PFSK-1 (cell line): ENCODE measurements around the gene CPAMD8.

ENCODE experiments used
- FOXP2 ChIP-seq: optimal IDR thresholded peaks from 2 replicates; pipeline ENCODE3; 2011; ENCODE audit warnings: borderline replicate concordance, control low read depth, inconsistent platforms; ENCODE audit not compliant: insufficient read depth; ENCODE audit errors: extremely low read length, extremely low read depth
- POLR2AphosphoS5 ChIP-seq: IDR thresholded peaks from 2 replicates; pipeline ENCODE4 v1.6.1; 2012; ENCODE audit warnings: low read depth, mild to moderate bottlenecking, control low read depth, low read length, moderate library complexity
- SIN3A ChIP-seq: IDR thresholded peaks from 2 replicates; pipeline ENCODE4 v1.6.1; 2012; ENCODE audit warnings: mild to moderate bottlenecking, low read length, moderate library complexity, borderline replicate concordance; ENCODE audit not compliant: insufficient read depth
- TAF1 ChIP-seq: IDR thresholded peaks from 2 replicates; pipeline ENCODE4 v1.6.1; 2012; ENCODE audit warnings: low read length, control low read depth, borderline replicate concordance; ENCODE audit not compliant: insufficient read depth
- TF ChIP-seq, protein P1 (sequence below), 2 experiments: IDR thresholded peaks; 2 replicates each; pipeline versions ENCODE4 v1.6.1 to v1.8.0; 2011 to 2012; ENCODE audit warnings: low read depth in 2 of 2, low read length in 2 of 2, control low read depth in 1 of 2, inconsistent platforms in 1 of 2, mild to moderate bottlenecking in 1 of 2, moderate library complexity in 1 of 2; ENCODE audit not compliant: insufficient read depth in 1 of 2

The CPAMD8 gene

DNA sequence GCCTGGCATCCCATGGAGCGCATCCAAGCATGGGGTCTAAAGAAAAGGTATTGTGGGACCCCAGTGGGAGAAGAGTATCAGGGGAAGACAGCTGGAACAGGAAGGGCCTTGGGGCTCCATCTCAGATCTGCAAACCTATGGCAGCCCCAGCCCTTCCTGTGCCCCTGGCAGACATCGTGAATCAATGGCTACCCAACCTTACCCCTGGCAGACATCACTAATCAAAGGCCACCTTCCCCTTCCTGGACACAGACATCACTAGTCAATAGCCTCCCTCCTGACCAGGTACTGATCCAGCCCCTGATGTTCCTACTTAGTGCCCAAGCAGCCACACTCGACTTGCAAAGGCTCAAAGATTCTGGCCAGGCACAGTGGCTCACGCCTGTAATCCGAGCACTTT is 122.0 kb downstream of the CPAMD8 start:
- TF ChIP-seq, protein P1, sequence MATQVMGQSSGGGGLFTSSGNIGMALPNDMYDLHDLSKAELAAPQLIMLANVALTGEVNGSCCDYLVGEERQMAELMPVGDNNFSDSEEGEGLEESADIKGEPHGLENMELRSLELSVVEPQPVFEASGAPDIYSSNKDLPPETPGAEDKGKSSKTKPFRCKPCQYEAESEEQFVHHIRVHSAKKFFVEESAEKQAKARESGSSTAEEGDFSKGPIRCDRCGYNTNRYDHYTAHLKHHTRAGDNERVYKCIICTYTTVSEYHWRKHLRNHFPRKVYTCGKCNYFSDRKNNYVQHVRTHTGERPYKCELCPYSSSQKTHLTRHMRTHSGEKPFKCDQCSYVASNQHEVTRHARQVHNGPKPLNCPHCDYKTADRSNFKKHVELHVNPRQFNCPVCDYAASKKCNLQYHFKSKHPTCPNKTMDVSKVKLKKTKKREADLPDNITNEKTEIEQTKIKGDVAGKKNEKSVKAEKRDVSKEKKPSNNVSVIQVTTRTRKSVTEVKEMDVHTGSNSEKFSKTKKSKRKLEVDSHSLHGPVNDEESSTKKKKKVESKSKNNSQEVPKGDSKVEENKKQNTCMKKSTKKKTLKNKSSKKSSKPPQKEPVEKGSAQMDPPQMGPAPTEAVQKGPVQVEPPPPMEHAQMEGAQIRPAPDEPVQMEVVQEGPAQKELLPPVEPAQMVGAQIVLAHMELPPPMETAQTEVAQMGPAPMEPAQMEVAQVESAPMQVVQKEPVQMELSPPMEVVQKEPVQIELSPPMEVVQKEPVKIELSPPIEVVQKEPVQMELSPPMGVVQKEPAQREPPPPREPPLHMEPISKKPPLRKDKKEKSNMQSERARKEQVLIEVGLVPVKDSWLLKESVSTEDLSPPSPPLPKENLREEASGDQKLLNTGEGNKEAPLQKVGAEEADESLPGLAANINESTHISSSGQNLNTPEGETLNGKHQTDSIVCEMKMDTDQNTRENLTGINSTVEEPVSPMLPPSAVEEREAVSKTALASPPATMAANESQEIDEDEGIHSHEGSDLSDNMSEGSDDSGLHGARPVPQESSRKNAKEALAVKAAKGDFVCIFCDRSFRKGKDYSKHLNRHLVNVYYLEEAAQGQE (IDR thresholded peaks at IDR 0.05; ENCODE audit: insufficient read depth in 1 of 2, low read depth in 2 of 2, low read length in 2 of 2) = no peak
- TF ChIP-seq FOXP2 (no peak), POLR2AphosphoS5 (no peak), TAF1 (no peak), SIN3A (no peak)

DNA sequence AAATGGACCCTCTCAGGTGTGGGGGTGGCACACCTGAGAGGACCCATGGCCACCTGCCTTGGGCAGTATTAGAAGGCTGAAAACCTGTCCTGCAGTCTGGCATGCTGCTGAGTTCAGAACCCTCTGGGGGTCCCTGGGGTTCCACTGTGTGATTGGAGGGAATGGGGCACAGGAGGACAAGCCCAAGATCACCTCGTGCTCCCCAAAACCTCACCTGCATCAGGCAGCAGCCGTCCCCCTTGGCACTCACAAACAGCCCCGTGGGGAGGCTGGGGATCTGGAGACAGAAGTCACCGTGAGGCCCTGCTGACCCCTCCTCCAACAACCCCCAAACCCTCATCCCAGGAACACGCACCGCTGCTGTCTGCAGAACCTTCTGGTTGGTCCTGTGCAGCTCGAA is 123.3 kb downstream of the CPAMD8 start:
- TF ChIP-seq, protein P1 (IDR thresholded peaks at IDR 0.05; ENCODE audit: insufficient read depth in 1 of 2, low read depth in 2 of 2, low read length in 2 of 2) = no peak
- no peak for TF ChIP-seq POLR2AphosphoS5
- no peak for TF ChIP-seq TAF1
- no peak for TF ChIP-seq FOXP2
- TF ChIP-seq SIN3A = no peak

DNA sequence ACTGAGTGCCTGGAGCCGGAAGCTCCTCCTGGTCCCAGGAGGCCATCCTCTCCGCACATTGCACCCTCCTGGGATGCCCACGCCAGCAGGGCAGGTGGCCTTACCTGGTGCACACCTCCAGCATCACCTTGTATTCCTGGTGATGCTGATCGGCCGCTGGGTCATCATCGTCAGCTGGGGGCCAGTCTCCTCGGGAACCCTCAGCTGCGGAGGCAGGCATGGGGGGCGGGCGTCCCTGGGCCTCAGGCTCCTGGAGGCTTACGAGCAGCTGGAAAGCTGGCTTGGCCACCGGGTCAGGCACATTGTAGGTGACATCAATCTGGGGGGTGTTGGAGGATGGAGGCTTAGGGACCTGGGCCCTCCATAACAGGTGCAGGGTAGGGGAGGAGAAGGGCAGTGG is 124.1 kb downstream of the CPAMD8 start:
- TF ChIP-seq, protein P1 (IDR thresholded peaks at IDR 0.05; ENCODE audit: insufficient read depth in 1 of 2, low read depth in 2 of 2, low read length in 2 of 2) = no peak
- TF ChIP-seq TAF1 (no peak), SIN3A (no peak), FOXP2 (no peak)

DNA sequence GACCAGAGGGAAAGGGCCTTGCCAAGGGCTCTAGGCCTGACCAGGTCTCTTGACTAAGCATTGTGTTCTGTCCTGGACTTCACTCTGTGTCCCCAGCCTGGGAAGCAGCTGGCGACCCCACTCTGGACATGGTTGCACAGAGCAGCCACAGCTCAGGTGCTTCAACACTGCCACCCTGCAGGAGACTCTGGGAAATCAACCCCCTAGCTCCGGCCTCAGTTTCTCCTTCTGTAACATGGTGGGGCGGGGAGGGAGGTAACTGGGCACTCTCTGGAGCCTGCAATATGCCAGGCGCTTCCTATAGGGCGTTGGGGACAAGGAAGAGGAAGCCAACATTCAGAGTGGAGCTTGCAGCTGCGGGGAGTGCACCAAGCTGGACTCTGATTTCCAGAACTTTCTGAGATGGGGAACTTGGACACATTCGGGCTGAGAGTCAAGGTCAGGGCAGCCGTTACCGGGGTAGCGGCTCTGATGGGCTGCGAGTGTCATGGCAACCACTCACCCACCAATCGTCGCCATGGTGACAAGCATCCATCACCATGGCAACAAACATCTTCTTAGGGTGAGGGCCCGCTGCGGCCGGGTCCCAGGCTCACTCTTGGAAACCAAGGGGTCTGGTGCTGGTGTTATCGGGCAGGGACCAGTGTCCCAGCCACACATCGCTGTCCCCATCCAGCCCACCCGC is 125.0 kb downstream of the CPAMD8 start:
- no peak for TF ChIP-seq POLR2AphosphoS5
- no peak for TF ChIP-seq FOXP2
- no peak for TF ChIP-seq SIN3A
- no peak for TF ChIP-seq TAF1
- TF ChIP-seq, protein P1 (IDR thresholded peaks at IDR 0.05; ENCODE audit: insufficient read depth in 1 of 2, low read depth in 2 of 2, low read length in 2 of 2) = no peak

DNA sequence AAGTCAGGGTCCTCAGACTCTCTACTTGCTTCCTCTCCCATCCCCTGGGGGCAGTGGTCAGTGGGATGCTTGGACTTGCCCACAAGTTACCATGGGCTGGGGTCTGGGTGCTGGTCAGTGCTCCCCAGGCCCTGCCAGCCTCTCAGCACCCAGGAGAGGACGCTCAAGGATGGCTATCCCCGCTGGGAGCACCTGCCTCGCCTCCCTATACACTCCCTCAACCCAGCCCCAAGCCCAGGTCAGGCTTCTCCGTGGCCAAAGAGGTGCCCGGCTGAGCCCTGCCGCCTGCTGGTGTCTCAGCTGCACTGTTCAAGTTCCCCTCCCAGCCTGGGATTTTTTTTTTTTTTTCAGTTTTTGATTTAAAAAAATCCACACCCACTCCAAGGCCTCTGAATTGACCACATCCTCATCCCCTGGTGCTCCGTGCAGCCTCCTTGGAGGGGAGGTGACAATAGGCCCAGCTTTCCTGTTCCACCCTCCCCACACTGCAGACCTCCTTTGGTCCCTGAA is 127.0 kb downstream of the CPAMD8 start:
- TF ChIP-seq POLR2AphosphoS5 = no peak
- no peak for TF ChIP-seq FOXP2
- TF ChIP-seq, protein P1 (IDR thresholded peaks at IDR 0.05; ENCODE audit: insufficient read depth in 1 of 2, low read depth in 2 of 2, low read length in 2 of 2) = no peak
- TF ChIP-seq SIN3A = no peak
- no peak for TF ChIP-seq TAF1
